IPS-18a (cell line): ENCODE measurements around the gene GMDS.

ENCODE experiments used
- H3K27ac ChIP-seq: one replicate; pipeline ENCODE4 v1.5.1; 2013; ENCODE audit warnings: low read length
- H3K27me3 ChIP-seq: one replicate; pipeline ENCODE4 v1.6.1; 2013; ENCODE audit warnings: mild to moderate bottlenecking, low read length; ENCODE audit not compliant: control insufficient read depth, insufficient read depth
- H3K36me3 ChIP-seq: one replicate; pipeline ENCODE4 v1.6.1; 2013; ENCODE audit warnings: low read depth, low read length; ENCODE audit not compliant: control insufficient read depth
- H3K4me1 ChIP-seq: one replicate; pipeline ENCODE4 v1.6.1; 2013; ENCODE audit warnings: low read depth, low read length; ENCODE audit not compliant: control insufficient read depth
- H3K4me3 ChIP-seq: one replicate; pipeline ENCODE4 v1.5.1; 2013; ENCODE audit warnings: low read length
- H3K9ac ChIP-seq: one replicate; pipeline ENCODE4 v1.6.1; 2013; ENCODE audit warnings: mild to moderate bottlenecking, low read length, moderate library complexity
- H3K9me3 ChIP-seq: one replicate; pipeline ENCODE4 v1.6.1; 2013; ENCODE audit warnings: low read depth, low read length; ENCODE audit not compliant: control insufficient read depth

The GMDS gene

GRCh38 chr6:2166717-2167116 is 78.7 kb downstream of the GMDS start:
- Histone ChIP-seq H3K27ac (no peak overlapping the region), H3K9me3 (peaks cover 4% of the 10 kb centered on the region), H3K36me3 (no peaks in the 10 kb centered on the region), H3K27me3 (no peaks in the 10 kb centered on the region), H3K9ac (no peak overlapping the region), H3K4me3 (no peak overlapping the region), H3K4me1 (no peaks in the 10 kb centered on the region)

DNA sequence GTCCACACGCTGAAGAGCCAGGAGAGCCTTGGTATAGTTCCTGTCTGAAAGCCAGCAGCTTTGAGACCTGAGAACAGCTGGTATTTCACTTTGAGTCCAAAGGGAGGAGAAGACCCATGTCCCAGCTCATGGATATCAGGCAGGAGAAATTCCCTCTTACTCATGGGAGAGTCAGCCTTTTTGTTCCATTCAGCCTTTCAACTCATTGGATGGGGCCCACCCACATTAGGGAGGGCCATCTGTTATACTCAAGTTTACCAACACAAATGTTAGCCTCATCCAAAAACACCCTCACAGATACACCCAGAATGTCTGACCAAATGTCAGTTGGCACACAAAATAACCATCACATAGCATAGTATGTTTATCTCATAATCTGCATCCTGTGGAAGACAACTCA is 80.1 kb downstream of the GMDS start:
- Histone ChIP-seq H3K4me1 (no peaks in the 10 kb centered on the region), H3K27ac (no peak overlapping the region), H3K4me3 (no peak overlapping the region), H3K9me3 (peaks cover 4% of the 10 kb centered on the region), H3K36me3 (no peaks in the 10 kb centered on the region), H3K9ac (no peak overlapping the region), H3K27me3 (no peaks in the 10 kb centered on the region)

DNA sequence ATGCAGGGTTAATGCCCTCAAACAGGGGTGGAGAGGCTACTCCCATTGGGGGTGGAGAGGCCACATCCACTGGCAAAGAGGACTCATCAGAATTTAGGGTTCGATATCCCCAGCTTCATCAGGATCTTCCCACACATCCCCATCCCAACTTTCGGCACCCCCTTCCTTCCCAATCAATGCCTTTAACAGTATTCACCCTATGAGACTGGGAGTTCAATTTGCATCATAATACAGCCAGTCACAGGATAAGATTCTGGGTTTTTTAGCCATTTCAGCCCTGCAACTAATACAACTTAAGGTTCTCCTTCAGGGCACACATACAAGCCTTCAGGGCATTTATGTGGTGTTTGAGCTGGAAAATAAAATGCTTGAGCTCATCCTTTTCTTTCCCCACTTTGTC is 80.9 kb downstream of the GMDS start:
- H3K4me1 ChIP-seq: no peaks in the 10 kb centered on the region
- no peak overlapping the region for H3K9ac ChIP-seq

GRCh38 chr6:2162079-2162445 is 83.3 kb downstream of the GMDS start:
- Histone ChIP-seq H3K4me3 (no peak overlapping the region), H3K27me3 (no peaks in the 10 kb centered on the region), H3K9ac (no peak overlapping the region), H3K27ac (no peak overlapping the region), H3K4me1 (no peaks in the 10 kb centered on the region), H3K36me3 (no peaks in the 10 kb centered on the region), H3K9me3 (peaks cover 4% of the 10 kb centered on the region)

More for the DNA sequence above, 80.9 kb downstream of the GMDS start:
- no peaks in the 10 kb centered on the region for H3K36me3 ChIP-seq
- H3K27me3 ChIP-seq: no peaks in the 10 kb centered on the region
- no peak overlapping the region for H3K27ac ChIP-seq
- peaks cover 4% of the 10 kb centered on the region for H3K9me3 ChIP-seq
- H3K4me3 ChIP-seq: no peak overlapping the region

DNA sequence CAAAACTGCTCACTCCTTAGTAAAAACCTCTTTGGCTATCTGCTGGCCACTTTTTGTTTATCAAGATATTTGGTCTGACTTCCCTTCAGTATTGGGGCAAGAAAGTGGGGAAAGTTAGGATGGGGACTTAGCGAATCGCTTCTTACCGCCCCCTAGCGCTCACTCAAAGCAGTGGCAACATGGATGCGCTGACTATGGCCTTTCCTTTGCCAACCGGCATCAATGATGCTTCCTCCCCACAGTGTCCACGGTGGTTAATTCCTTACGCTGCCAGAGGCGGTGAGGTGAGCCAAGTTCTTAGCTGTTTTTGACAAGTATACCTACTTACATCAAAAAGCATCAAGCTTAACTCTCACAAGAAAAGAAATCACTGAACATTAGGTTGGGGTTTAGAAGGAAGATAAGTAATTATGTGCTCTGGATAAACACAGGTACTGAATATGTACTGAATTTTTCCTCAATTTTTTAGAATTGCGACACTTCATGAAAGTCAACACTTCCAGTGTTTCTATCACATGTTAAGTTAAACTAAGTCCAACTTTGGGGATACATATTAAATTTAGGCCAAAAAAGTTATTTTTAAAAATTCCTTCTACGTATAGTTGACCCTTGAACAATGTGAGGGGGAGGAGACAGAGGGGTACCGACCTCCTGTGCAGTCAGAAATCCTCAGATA is 86.7 kb downstream of the GMDS start:
- no peaks in the 10 kb centered on the region for H3K9me3 ChIP-seq
- H3K27ac ChIP-seq: no peak overlapping the region
- H3K27me3 ChIP-seq: no peaks in the 10 kb centered on the region
- H3K9ac ChIP-seq: no peak overlapping the region
- no peak overlapping the region for H3K4me3 ChIP-seq
- H3K4me1 ChIP-seq: no peaks in the 10 kb centered on the region
- H3K36me3 ChIP-seq: no peaks in the 10 kb centered on the region

DNA sequence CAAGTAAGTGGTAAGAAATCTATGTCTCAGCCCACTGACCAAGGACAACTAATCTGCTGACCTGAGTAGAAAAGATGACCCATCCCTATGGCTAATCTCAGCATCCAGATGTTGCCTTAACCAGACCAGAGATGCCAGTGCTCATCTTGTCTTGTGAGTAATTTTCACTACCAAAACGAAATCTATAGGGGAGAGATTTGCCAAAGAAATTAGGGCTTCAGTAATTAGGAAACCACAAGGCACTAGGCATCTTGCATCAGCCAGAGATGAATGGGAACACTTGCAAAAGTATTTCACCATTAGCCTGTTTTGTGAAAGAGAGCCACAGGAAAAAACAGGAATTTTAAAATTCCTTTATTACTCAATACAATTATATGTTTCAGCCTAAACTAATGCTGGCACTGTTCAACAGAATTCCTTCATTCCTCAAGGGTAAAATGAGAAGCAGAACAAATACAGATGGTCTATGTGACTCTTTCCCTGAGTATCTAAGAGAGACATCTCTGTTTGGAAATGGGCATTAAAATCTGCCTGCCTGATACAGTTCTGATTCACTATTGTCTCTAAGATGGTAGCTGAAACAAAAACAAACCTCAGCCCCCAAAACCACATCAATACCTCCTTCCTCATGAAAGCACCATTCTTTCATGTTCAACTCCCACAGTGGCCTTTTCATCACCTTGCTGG is 87.8 kb downstream of the GMDS start:
- no peak overlapping the region for H3K9ac ChIP-seq
- no peak overlapping the region for H3K4me3 ChIP-seq

GRCh38 chr6:2155206-2155605 is 90.2 kb downstream of the GMDS start:
- Histone ChIP-seq H3K27me3 (no peaks in the 10 kb centered on the region), H3K9me3 (no peaks in the 10 kb centered on the region), H3K4me3 (no peak overlapping the region), H3K36me3 (no peaks in the 10 kb centered on the region), H3K4me1 (no peaks in the 10 kb centered on the region), H3K9ac (no peak overlapping the region), H3K27ac (no peak overlapping the region)

More for the DNA sequence above, 87.8 kb downstream of the GMDS start:
- no peaks in the 10 kb centered on the region for H3K9me3 ChIP-seq
- no peaks in the 10 kb centered on the region for H3K4me1 ChIP-seq
- no peaks in the 10 kb centered on the region for H3K36me3 ChIP-seq
- no peaks in the 10 kb centered on the region for H3K27me3 ChIP-seq
- no peak overlapping the region for H3K27ac ChIP-seq

DNA sequence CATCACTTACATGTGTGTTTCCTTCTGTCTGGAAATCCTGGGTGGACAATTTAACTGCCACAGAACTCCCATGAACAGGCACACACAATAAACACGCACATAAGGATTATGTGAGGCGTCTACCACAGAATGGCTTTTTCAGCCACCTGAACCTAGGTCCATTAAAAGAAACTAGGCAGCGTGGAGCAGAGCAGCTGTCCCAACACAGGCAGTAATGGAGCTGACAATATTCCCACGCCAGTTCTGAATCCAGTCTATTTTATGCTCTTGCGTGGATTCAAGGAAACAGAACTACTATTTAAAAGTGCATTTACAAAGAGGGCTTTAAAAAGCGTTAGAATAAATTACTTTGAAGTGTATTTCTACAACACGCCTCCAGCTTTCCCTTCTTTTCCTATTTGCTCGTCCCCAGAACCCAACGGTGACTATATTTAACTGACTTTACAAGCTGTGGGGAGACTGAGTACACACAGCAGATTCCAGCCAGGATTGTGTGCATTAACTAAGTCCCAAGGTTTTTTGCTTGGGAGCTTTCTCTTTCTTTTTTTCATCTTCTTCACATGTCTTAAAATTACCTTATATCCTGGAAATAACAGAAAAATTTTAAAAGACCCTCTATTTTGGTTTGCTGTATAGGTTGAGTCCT is 95.9 kb downstream of the GMDS start:
- Histone ChIP-seq H3K27me3 (no peaks in the 10 kb centered on the region), H3K9me3 (no peaks in the 10 kb centered on the region), H3K27ac (no peak overlapping the region), H3K36me3 (no peaks in the 10 kb centered on the region), H3K4me3 (no peak overlapping the region), H3K9ac (no peak overlapping the region), H3K4me1 (no peaks in the 10 kb centered on the region)

GRCh38 chr6:2148748-2149147 is 96.7 kb downstream of the GMDS start:
- Histone ChIP-seq H3K27ac (no peak overlapping the region), H3K9ac (no peak overlapping the region), H3K9me3 (no peaks in the 10 kb centered on the region), H3K27me3 (no peaks in the 10 kb centered on the region), H3K4me3 (no peak overlapping the region), H3K36me3 (no peaks in the 10 kb centered on the region), H3K4me1 (no peaks in the 10 kb centered on the region)

GRCh38 chr6:2147766-2148448 is 97.5 kb downstream of the GMDS start:
- no peak overlapping the region for H3K9ac ChIP-seq
- H3K27ac ChIP-seq: no peak overlapping the region
- H3K36me3 ChIP-seq: no peaks in the 10 kb centered on the region
- H3K27me3 ChIP-seq: no peaks in the 10 kb centered on the region
- H3K4me1 ChIP-seq: no peaks in the 10 kb centered on the region
- no peaks in the 10 kb centered on the region for H3K9me3 ChIP-seq
- no peak overlapping the region for H3K4me3 ChIP-seq

DNA sequence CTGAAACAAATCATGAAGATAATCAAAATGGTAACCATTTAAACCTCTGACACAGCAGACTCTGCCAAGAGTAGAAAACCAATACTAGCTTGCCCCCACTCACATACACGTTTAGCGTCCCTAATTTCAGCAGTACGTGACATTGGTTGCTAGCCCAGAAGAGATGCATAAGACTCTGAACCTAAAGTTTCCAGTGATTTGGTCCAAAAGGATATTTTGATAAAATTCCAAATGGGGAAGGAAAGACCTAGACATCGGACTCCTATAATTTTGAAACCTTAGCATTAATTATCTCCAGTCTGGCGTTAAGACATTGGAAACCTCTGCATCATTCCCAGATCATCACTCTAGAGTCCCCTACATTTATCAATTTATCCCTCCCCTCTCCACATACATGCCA is 98.1 kb downstream of the GMDS start:
- Histone ChIP-seq H3K27me3 (no peaks in the 10 kb centered on the region), H3K27ac (no peak overlapping the region), H3K36me3 (no peaks in the 10 kb centered on the region), H3K9me3 (no peaks in the 10 kb centered on the region), H3K9ac (no peak overlapping the region), H3K4me1 (peaks cover 1% of the 10 kb centered on the region), H3K4me3 (no peak overlapping the region)
